K562 (cell line): ENCODE data around the gene STEAP1B. TPM values are rescaled to one million over a fixed set of nuclear protein-coding genes. Genes with fewer than 3 reads are reported as not detected.
A peak's percentile ranks its signal among the peaks of the same experiment; 100 is the strongest.

Experiments
- BCOR ChIP-seq: fragments of 450-650 bp; IDR thresholded peaks from 2 replicates; pipeline ENCODE4 v1.6.1; 2016
- CHD2 ChIP-seq: IDR thresholded peaks from 2 replicates; pipeline ENCODE4 v1.6.1; 2011; ENCODE audit warnings: low read depth, low read length
- E2F8 ChIP-seq: fragments of 450-650 bp; IDR thresholded peaks from 2 replicates; pipeline ENCODE4 v1.7.1; 2018; ENCODE audit warnings: mild to moderate bottlenecking, low read depth; ENCODE audit not compliant: partially characterized antibody
- ERF ChIP-seq: fragments of 450-650 bp; formaldehyde crosslinking; IDR thresholded peaks from 2 replicates; pipeline ENCODE4 v1.4.0; 2020; ENCODE audit warnings: mild to moderate bottlenecking, mixed read lengths
- FOXM1 ChIP-seq, 2 experiments: fragments of 450-650 bp in 1 of 2; sonication (generic) in 1 of 2; formaldehyde crosslinking in 1 of 2; IDR thresholded peaks; 2 replicates each; pipeline versions ENCODE4 v1.6.1 to v1.9.0; 2017 to 2022; ENCODE audit warnings: low read depth in 2 of 2, mild to moderate bottlenecking in 2 of 2, missing genetic modification reagents in 1 of 2, moderate library complexity in 1 of 2
- GABPA ChIP-seq: fragments of 200-800 bp; sonication (Bioruptor generic); conservative IDR thresholded peaks from 2 replicates; pipeline ENCODE4 v1.6.1; 2016; ENCODE audit warnings: low read depth, missing genetic modification characterization, missing compliant biosample characterization
- HIVEP1 ChIP-seq: fragments of 250-450 bp; sonication (Bioruptor Pico); IDR thresholded peaks from 2 replicates; pipeline ENCODE4 v1.4.0; 2020; ENCODE audit warnings: mild to moderate bottlenecking
- MECOM ChIP-seq: fragments of 250-450 bp; sonication (Bioruptor Pico); IDR thresholded peaks from 2 replicates; pipeline ENCODE4 v1.8.0; 2022; ENCODE audit warnings: inconsistent platforms
- RBFOX2 ChIP-seq: fragments of 200-400 bp; formaldehyde crosslinking; IDR thresholded peaks from 2 replicates; pipeline ENCODE4 v1.6.1; 2017; ENCODE audit warnings: low read depth, mild to moderate bottlenecking, low read length, moderate library complexity
- SFPQ ChIP-seq: fragments of 200-400 bp; formaldehyde crosslinking; IDR thresholded peaks from 2 replicates; pipeline ENCODE4 v1.6.1; 2017; ENCODE audit warnings: mild to moderate bottlenecking, low read depth, low read length, moderate library complexity
- STAG1 ChIP-seq: sonication (generic); formaldehyde crosslinking; IDR thresholded peaks from 2 replicates; pipeline ENCODE4 v1.5.0; 2020; ENCODE audit warnings: missing genetic modification reagents, borderline replicate concordance
- TCF3 ChIP-seq: sonication (generic); formaldehyde crosslinking; IDR thresholded peaks from 2 replicates; pipeline ENCODE4 v1.4.0; 2020; ENCODE audit warnings: mild to moderate bottlenecking, missing genetic modification reagents
- ZBTB11 ChIP-seq, 3 experiments: fragments of 200-800 bp in 1 of 3; fragments of 250-450 bp in 1 of 3; fragments of 450-650 bp in 1 of 3; sonication (Bioruptor Pico) in 1 of 3; sonication (Bioruptor generic) in 1 of 3; formaldehyde crosslinking in 1 of 3; IDR thresholded peaks; 2 replicates each; pipeline versions ENCODE4 v1.6.1 to v1.8.0; 2016 to 2022; ENCODE audit warnings: mild to moderate bottlenecking in 2 of 3, missing genetic modification characterization in 2 of 3, missing compliant biosample characterization in 1 of 3, moderate library complexity in 1 of 3
- ZBTB26 ChIP-seq: fragments of 450-650 bp; formaldehyde crosslinking; IDR thresholded peaks from 2 replicates; pipeline ENCODE4 v1.4.0; 2022; ENCODE audit warnings: missing genetic modification characterization
- ZNF12 ChIP-seq: sonication (generic); formaldehyde crosslinking; IDR thresholded peaks from 2 replicates; pipeline ENCODE4 v1.4.0; 2020; ENCODE audit warnings: mild to moderate bottlenecking, missing genetic modification reagents
- ZNF41 ChIP-seq: fragments of 250-450 bp; sonication (Bioruptor Pico); conservative IDR thresholded peaks from 2 replicates; pipeline ENCODE4 v1.4.0; 2020; ENCODE audit warnings: mild to moderate bottlenecking
- ZNF551 ChIP-seq: fragments of 250-450 bp; sonication (Bioruptor Pico); IDR thresholded peaks from 2 replicates; pipeline ENCODE4 v1.5.0; 2021; ENCODE audit warnings: mild to moderate bottlenecking, moderate library complexity
- polyA plus RNA-seq, 8 experiments: library from polyadenylated mRNA; depleted of rRNA in 4 of 8; stranded (reverse) in 5 of 8; unstranded in 3 of 8; fragments of >200 nt; fragmentation: Nextera tagmentation in 2 of 8; fragmentation: Illumina TruSeq in 1 of 8; extraction: Ambion mirVana in 2 of 8; extraction: Trizol in 1 of 8; gene quantifications; 2 replicates each; pipeline versions ENCODE4 v1.2.1 to v1.2.3, GENCODE V29; 2011 to 2014; ENCODE audit warnings: inconsistent platforms in 1 of 8, missing spikeins in 1 of 8
- total RNA-seq, 7 experiments: library from RNA; depleted of rRNA in 6 of 7; stranded (reverse); fragments of >200 nt in 6 of 7; fragmentation: Illumina TruSeq in 2 of 7; extraction: Trizol in 2 of 7; gene quantifications; 2 replicates each; pipeline versions ENCODE4 v1.2.1 to v1.2.3, GENCODE V29; 2011 to 2021; ENCODE audit warnings: low replicate concordance in 1 of 7

The STEAP1B gene
- total and polyA plus RNA-seq, 9 of the 15 experiments (the other 6 are each of a cell fraction or from before 2014, with no cell fraction given): 20.0 to 38.5 (median 30.6) TPM

GRCh38 chr7:22433710-22434460 is 66.1 kb downstream of the STEAP1B start (continued):
- TF ChIP-seq ZBTB26 (no peak), ERF (CRISPR knock-in tag) (0 out of 2 replicates have a peak, but pooled peaks have one; percentile 66), ZNF41 (CRISPR knock-in tag) (peak; percentile 65; the same call in 1 of the 2 replicates), ZBTB11 (CRISPR knock-in tag; IDR thresholded peaks at IDR 0.05) (peak in 1 of 3 experiments; percentile 73; a peak in 1 of 6 replicates), ZNF551 (CRISPR knock-in tag) (no peak), CHD2 (no peak), GABPA (peak; percentile 75), RBFOX2 (no peak), MECOM (CRISPR knock-in tag) (peak; percentile 60; the same call in 1 of the 2 replicates), BCOR (no peak), HIVEP1 (CRISPR knock-in tag) (no peak), TCF3 (CRISPR knock-in tag) (peak; percentile 95), ZNF12 (no peak), STAG1 (CRISPR knock-in tag) (no peak), FOXM1 (IDR thresholded peaks at IDR 0.05; ENCODE audit: low read depth) (peak; percentile 75), FOXM1 (CRISPR knock-in tag; IDR thresholded peaks at IDR 0.05; ENCODE audit: low read depth) (no peak), E2F8 (peak; percentile 62), SFPQ (no peak)
